Activated CD4-positive, CD25-positive, alpha-beta regulatory T cell treated with anti-CD3 and anti-CD28 coated beads, Interleukin-2, amount 50 U/mL, for 72 hours (primary cell): ENCODE results near the gene ELOVL6.
A peak's percentile ranks its signal among the peaks of the same experiment; 100 is the strongest.
"Not testable (repeated sequence)": the region's sequence is repeated elsewhere in the genome, so short reads cannot be mapped to it uniquely, and the experiment has no call there.

Experiments used
- DNase-seq: peaks from one replicate; pipeline ENCODE4 v3.0.0; 2021

Gene ELOVL6

GRCh38 chr4:110196206-110196870 lies 2.1 kb downstream of the ELOVL6 start:
- DNase-seq = peak; percentile 47

GRCh38 chr4:110195561-110196205 lies 2.7 kb downstream of the ELOVL6 start:
- no peak for DNase-seq

DNA sequence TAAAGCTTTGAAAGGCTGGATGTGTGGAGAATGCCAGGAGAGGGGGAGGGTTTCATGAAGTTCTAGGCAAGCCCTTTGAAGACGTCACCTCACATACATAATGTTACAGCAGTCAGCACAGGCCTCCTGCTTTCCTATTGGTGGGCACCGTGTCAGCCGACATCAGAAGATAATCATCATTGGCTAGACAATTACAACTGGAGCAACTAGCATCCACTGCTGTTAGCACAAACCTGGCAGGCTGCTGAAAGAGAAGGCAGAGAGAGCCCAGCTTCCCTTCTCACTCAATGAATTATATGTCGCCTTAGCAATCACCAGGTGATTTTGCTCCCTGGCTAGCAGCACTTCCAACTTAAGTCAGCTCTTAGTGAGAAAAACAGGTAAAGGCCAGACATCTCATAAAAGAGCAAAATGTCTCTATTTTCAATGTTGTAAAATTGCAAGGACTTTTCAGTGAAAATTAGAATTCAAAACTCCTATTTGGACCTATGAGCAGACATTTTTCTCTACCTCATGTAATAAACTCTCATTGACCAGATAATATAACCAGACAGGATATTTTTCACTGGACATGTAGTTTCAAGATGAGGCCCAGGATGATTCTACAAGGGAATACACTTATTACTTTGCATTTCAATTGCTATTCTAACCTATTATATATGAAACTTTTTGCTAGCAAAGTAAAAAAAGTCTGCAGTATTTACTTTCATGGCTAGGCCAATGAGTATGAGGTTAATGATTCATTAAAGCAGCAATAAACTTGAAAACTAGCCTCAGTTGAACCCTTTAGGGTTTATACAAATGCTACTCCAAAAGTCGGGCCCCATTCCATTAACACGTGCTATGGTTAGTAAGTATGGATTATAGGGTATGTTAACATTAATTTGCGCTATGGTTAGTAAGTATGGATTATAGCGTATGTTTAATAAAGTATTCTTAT lies 4.3 kb downstream of the ELOVL6 start:
- DNase-seq = peak; percentile 45

GRCh38 chr4:110193287-110193686 lies 5.1 kb downstream of the ELOVL6 start:
- DNase-seq = not testable (repeated sequence)

DNA sequence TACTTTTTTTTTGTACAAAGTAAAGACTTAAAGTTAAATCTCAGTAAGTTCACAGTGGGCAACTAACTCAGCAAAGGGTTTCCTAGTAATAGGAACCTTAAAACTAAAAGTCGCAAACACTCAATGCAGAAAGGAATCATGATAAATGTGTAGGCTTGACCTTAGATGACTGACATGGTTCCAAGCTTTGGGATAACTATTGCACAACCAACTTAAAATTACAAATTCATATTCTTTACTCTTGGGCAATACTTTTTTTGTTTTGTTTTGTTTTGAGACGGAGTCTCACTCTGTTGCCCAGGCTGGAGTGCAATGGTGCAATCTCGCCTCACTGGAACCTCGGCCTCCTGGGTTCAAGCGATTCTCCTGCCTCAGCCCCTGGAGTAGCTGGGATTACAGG lies 8.2 kb downstream of the ELOVL6 start:
- no peak for DNase-seq

- no peak for DNase-seq
Observed at GRCh38 chr4:110188113-110188512, 10.3 kb downstream of the ELOVL6 start.

DNA sequence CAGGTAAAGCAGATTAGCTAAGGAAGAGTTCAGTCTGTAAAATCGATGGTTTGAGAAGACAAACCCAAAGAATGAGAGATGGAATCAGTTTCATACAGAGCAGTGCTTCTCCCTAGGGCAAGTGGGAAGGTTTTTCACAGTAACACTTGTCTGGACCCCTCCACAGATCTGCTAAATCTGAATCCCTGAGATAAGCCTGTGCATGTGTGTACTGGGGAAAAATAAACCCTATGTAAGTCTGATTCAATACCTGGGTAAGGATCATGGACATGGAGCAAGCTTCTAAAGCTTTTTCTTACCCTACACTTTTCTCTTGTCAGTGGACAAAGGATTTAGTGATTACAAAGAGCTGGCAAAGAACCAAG lies 13.6 kb downstream of the ELOVL6 start:
- no peak for DNase-seq

DNA sequence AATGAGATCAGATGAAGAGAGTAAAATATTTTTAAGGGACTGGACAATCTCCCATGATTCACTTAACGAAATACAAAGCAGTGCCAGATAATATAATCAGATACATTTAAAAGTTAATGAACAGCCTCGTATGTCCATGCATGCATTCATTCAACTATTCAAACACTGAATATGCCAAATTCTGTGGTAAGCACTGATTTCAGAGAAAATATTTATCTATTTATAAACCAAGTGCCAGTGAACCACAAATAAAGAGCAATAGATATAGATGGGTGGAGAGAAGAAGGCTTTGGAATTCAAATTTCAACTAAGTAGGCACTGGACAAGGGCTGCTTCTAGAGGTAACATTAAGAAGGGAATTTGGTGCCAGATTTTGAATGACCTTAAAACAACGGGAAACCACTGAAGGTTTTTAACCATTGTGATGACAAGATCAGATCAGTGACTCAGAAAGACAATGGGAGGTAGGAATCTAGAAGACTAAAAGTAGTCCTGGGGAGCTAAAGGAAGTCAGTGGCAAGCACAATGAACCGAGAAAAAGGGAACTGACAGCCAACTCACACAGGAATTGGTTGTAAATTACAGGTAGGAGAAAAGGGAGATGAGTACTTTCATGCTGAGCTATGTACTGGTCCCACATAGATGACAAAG lies 14.2 kb downstream of the ELOVL6 start:
- DNase-seq = no peak

GRCh38 chr4:110183643-110184042 lies 14.8 kb downstream of the ELOVL6 start:
- no peak for DNase-seq

- DNase-seq = no peak
Observed at GRCh38 chr4:110183058-110183457, 15.4 kb downstream of the ELOVL6 start.

GRCh38 chr4:110181890-110182289 lies 16.5 kb downstream of the ELOVL6 start:
- DNase-seq = no peak

DNA sequence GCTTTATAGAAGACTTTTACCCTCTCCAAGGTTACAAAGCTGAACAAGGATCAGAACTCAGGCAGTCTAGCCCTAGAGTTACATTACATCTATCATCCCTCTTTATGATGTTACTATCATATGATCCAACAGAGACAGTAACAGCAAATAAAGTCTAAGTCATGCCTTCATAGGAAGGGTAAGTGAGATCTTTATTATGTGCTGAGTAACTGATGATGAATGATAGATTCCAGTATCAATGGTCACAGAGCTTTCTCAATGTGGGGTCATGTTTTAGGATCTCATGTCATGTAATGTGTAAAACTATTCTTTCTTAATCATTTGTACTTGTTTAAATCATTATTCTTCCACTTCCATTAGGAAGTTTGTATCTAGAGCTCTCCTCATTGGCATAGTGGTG lies 22.8 kb downstream of the ELOVL6 start:
- DNase-seq = no peak

DNA sequence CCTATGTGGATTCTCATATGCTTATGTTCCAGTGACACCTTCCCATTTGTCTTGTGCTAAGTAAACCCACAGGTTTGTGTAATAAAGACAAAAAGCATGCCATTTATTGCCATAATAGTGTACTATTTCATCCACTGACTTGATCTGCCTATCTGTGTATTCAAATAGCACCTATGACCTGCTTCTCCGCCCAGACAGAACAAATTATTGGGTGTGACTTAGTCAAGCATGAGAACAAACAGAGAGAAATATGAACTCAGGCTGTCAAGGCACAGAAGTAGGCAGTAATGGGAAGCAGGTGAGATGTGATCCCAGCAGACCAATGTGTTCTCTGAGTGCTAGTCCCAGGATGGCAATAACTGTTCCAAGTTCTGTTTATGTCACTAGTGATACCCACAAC lies 25.4 kb downstream of the ELOVL6 start:
- DNase-seq = no peak

DNA sequence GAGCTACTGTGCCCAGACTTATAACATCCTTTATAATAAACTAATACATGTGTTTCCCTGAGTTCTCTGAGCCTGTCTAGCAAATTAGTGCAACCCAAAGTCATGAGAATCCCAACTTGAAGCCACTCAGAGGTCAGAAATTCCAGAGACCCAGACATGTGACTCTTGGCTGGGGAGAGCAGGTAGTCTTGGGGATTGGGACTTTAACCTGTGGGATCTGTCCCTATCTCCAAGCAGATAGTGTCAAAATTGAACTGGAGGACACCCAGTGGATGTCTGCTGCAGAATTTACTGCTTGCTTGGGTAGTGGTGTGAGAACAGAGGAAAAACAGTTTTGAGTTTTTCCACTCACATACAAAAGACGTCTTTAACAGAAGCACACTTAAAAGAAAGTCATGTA lies 26.4 kb downstream of the ELOVL6 start:
- no peak for DNase-seq

GRCh38 chr4:110170861-110171260 lies 27.6 kb downstream of the ELOVL6 start:
- no peak for DNase-seq

- DNase-seq = peak; percentile 31
Observed at GRCh38 chr4:110165382-110166286, 32.8 kb downstream of the ELOVL6 start.

GRCh38 chr4:110164856-110165255 lies 33.6 kb downstream of the ELOVL6 start:
- DNase-seq = no peak

GRCh38 chr4:110164251-110164650 lies 34.2 kb downstream of the ELOVL6 start:
- no peak for DNase-seq

DNA sequence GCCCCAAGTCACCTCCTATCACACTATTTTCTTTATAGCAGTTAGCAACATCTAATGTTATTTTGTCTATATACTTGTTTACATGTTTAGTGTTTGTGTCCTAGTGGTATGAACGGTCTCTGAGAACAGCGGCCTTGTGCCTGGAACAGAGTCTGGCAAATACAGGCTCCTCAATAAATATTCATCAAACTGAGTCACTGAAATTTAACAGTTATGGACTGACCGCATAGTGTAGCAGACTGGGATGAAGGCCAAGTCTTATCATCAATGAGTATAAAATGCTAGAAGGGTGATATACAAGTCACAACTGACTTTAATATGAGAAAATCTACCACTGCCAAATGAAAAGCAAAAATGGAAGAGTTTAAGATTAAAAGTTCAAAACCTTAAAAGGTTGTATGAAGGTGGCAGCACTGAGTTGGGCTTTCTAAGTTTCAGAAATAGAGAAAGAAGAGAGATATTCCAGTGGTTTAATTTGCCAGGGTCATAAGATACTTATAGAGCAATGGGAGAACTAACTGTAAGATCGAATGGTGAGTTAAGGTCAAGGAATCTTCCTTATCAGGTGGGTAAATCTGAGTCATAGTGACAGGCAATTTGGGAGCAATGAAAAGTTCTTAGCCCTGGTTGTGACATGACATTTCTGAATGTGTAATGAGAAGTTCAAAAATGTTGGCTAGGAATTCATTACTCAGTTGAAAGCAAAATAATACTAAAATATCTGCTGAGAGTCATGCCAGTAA lies 34.9 kb downstream of the ELOVL6 start:
- DNase-seq = no peak

DNA sequence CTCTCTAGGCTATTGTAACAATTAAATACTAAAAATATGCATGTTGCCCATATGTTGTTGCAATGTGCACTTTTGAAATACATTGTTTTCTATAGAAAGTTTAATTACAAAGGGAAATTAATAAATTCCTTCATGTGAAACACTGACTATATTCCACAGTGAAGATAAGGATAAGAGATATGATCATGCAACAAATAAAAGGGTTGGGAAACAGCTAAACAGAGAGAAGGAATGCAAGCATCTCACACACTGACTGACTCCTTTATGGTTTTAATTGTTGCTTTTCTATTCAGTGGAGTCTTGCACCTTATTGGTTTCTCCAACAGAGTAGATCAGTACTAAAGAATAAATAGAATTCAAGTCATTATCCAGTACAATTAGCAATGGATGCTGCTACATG lies 37.8 kb downstream of the ELOVL6 start:
- no peak for DNase-seq

DNA sequence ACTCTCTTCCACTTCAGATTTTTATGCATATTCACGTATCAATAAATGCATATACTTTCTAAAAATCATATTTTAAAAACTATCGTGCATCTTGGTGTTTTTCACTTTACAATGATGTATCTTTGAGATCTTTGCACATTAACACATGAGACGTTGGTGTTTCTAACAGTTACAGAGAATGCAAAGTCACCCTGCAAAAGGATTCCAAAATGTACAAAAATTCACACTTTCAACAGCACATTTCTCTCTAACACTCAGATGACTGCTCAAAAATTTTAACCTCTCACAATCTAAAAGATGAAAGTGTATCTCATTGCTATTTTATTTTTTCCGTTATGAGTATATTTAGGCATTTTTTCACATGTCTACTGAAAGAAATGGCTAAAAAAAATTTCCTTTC lies 38.9 kb downstream of the ELOVL6 start:
- DNase-seq = no peak
